IPS DF 6.9 (cell line): ENCODE results near the gene ARL15.
A peak's percentile ranks its signal among the peaks of the same experiment; 100 is the strongest.
"Not testable (repeated sequence)": the region's sequence is repeated elsewhere in the genome, so short reads cannot be mapped to it uniquely, and the experiment has no call there.

Source experiments
- DNase-seq: peaks from one replicate; pipeline ENCODE4 v3.0.0-alpha.2; 2013; ENCODE audit warnings: low read depth, low spot score
- H3K27ac ChIP-seq: one replicate; pipeline ENCODE4 v1.5.1; 2013; ENCODE audit warnings: low read length, control low read depth
- H3K27me3 ChIP-seq: 2 replicates; pipeline ENCODE4 v1.6.1; 2013; ENCODE audit warnings: mild to moderate bottlenecking, low read length; ENCODE audit not compliant: control insufficient read depth, insufficient read depth
- H3K36me3 ChIP-seq: 2 replicates; pipeline ENCODE4 v1.6.1; 2013; ENCODE audit warnings: low read length; ENCODE audit not compliant: control insufficient read depth, insufficient read depth
- H3K4me1 ChIP-seq: 2 replicates; pipeline ENCODE4 v1.6.1; 2013; ENCODE audit warnings: low read length; ENCODE audit not compliant: control insufficient read depth, insufficient read depth
- H3K4me3 ChIP-seq: 2 replicates; pipeline ENCODE4 v1.5.1; 2013; ENCODE audit warnings: mild to moderate bottlenecking, low read length
- H3K9me3 ChIP-seq: 2 replicates; pipeline ENCODE4 v1.6.1; 2013; ENCODE audit warnings: low read length, inconsistent platforms; ENCODE audit not compliant: control insufficient read depth, insufficient read depth
- WGBS: extraction: QIAGEN DNeasy Blood & Tissue Kit; methylation state at CpG from one replicate; pipeline ENCODE4 v1.1.7; 2013; ENCODE audit warnings: mixed read lengths, missing lambda C conversion rate; ENCODE audit not compliant: insufficient read length, insufficient coverage; 5-methylcytosine and 5-hydroxymethylcytosine counted together

Gene ARL15

GRCh38 chr5:54310433-54311175 lies at the start of gene ARL15:
ARL15 (minus strand) TSS chr5:54310573.
- Histone ChIP-seq H3K27me3 (no peaks in the 10 kb centered on the region), H3K36me3 (no peaks in the 10 kb centered on the region), H3K27ac (no peak within 1 kb of the TSS), H3K4me3 (peak within 1 kb of the TSS; percentile 88), H3K9me3 (no peaks in the 10 kb centered on the region), H3K4me1 (no peaks in the 10 kb centered on the region)
- WGBS: no CpG with 5 or more reads among the region's 50 CpGs
- DNase-seq: peak; percentile 83

GRCh38 chr5:54360089-54360488 lies 49.7 kb upstream of the ARL15 start:
- H3K9me3 ChIP-seq: no peaks in the 10 kb centered on the region
- no peak for DNase-seq
- WGBS: no CpG with 5 or more reads among the region's 5 CpGs
- no peak overlapping the region for H3K27ac ChIP-seq
- H3K4me3 ChIP-seq: no peak overlapping the region
- no peaks in the 10 kb centered on the region for H3K27me3 ChIP-seq
- no peaks in the 10 kb centered on the region for H3K4me1 ChIP-seq
- H3K36me3 ChIP-seq: no peaks in the 10 kb centered on the region

GRCh38 chr5:54357408-54358058 lies 47.2 kb upstream of the ARL15 start:
- DNase-seq: no peak
- H3K27ac ChIP-seq: no peak overlapping the region
- no peaks in the 10 kb centered on the region for H3K27me3 ChIP-seq
- no peaks in the 10 kb centered on the region for H3K36me3 ChIP-seq
- no CpG with 5 or more reads among the region's 4 CpGs for WGBS
- H3K4me1 ChIP-seq: no peaks in the 10 kb centered on the region
- H3K4me3 ChIP-seq: no peak overlapping the region
- no peaks in the 10 kb centered on the region; the same call in 1 of the 2 replicates for H3K9me3 ChIP-seq

GRCh38 chr5:54353933-54354564 lies 43.7 kb upstream of the ARL15 start:
- H3K27ac ChIP-seq, H3K4me3 ChIP-seq, H3K4me1 ChIP-seq, H3K9me3 ChIP-seq, H3K36me3 ChIP-seq, H3K27me3 ChIP-seq, DNase-seq: not testable (repeated sequence)

DNA sequence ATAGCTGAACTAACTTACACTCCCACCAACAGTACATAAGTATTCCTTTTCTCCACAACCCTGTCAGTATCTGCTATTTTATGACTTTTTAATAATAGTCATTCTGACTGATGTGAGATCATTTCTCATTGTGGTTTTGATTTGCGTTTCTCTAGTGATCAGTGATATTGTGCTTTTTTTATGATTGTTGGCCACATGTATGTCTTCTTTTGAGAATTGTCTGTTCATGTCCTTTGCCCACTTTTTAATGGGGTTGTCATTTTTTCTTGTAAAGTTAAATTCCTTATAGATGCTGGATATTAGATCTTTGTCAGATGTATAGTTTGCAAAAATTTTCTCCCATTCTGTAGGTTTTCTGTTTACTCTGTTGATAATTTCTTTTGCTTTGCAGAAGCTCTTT lies 42.2 kb upstream of the ARL15 start:
- not testable (repeated sequence) for H3K9me3 ChIP-seq

DNA sequence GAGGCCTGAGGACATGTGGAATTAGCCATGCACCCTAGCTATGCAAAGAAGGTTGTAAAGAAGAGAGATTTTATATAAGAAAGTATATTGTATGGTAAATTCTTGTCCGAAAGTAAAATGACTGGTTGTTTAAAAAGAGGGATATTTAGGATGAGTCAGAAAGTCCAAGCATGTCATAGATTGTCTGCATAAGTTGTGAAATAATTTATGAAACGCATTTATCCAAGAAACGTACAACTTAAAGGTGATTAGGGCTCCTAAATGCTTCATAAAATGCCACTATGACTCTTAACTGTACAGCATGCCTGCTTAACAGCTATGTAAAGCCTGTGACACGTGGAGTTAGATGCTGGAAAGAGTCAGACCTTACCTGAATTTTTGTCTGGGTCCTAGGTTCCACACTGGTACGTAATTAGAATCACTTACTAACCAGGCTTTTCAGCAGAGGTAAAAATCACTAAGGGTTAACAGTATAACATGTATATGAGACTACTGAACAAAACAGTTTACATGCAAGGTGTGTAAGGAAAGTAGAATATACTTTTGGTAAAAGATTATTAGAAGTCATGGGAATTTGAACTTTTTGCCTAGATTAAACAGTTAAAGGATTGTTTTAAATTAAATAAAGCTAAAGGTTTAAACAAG lies 37.0 kb upstream of the ARL15 start:
- Histone ChIP-seq H3K36me3 (no peaks in the 10 kb centered on the region), H3K4me1 (no peaks in the 10 kb centered on the region), H3K9me3 (no peaks in the 10 kb centered on the region), H3K27me3 (no peaks in the 10 kb centered on the region), H3K27ac (no peak overlapping the region), H3K4me3 (no peak overlapping the region)
- WGBS: 100% methylated on average over 1 of the region's 5 CpGs
- DNase-seq: no peak

More for the DNA sequence above, 42.2 kb upstream of the ARL15 start:
- not testable (repeated sequence) for DNase-seq, H3K36me3 ChIP-seq, H3K4me1 ChIP-seq, H3K4me3 ChIP-seq, H3K27me3 ChIP-seq, H3K27ac ChIP-seq
- no CpG with 5 or more reads among the region's 1 CpG for WGBS

DNA sequence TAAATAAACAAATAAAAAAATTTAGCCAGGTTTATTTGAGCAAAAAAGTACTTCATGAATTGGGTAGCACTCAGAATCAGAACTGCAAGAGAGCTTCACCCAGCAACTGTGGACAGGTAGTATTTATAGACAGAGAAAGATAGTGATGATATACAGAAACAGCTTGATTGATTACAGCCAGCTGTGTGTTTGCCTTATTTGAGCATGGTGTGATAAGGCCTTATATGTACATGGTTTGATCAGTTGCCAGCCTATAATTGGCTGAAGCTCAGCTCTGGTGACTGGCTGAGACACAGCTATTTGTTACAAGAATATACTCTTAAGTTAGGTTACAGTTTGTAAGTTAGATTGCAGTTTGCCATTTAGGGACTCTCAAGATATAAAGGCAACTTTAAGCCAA lies 34.3 kb upstream of the ARL15 start:
- Histone ChIP-seq H3K9me3 (no peaks in the 10 kb centered on the region), H3K36me3 (no peaks in the 10 kb centered on the region), H3K27me3 (no peaks in the 10 kb centered on the region), H3K4me1 (no peaks in the 10 kb centered on the region), H3K4me3 (no peak overlapping the region), H3K27ac (no peak overlapping the region)
- DNase-seq: no peak

- Histone ChIP-seq H3K9me3 (no peaks in the 10 kb centered on the region), H3K4me1 (no peaks in the 10 kb centered on the region), H3K27me3 (no peaks in the 10 kb centered on the region), H3K4me3 (no peak overlapping the region), H3K27ac (no peak overlapping the region), H3K36me3 (no peaks in the 10 kb centered on the region)
- DNase-seq: no peak
- no CpG with 5 or more reads among the region's 2 CpGs for WGBS
Observed at GRCh38 chr5:54341971-54342370, 31.6 kb upstream of the ARL15 start.

GRCh38 chr5:54337523-54337922 lies 27.1 kb upstream of the ARL15 start:
- Histone ChIP-seq H3K36me3 (no peaks in the 10 kb centered on the region), H3K4me1 (no peaks in the 10 kb centered on the region), H3K27me3 (no peaks in the 10 kb centered on the region), H3K4me3 (no peak overlapping the region), H3K9me3 (no peaks in the 10 kb centered on the region), H3K27ac (no peak overlapping the region)
- DNase-seq: no peak
- no CpG with 5 or more reads among the region's 4 CpGs for WGBS

GRCh38 chr5:54332720-54333119 lies 22.3 kb upstream of the ARL15 start:
- Histone ChIP-seq H3K27ac (no peak overlapping the region), H3K36me3 (no peaks in the 10 kb centered on the region), H3K27me3 (no peaks in the 10 kb centered on the region), H3K4me3 (no peak overlapping the region), H3K4me1 (no peaks in the 10 kb centered on the region), H3K9me3 (no peaks in the 10 kb centered on the region)
- DNase-seq: no peak
- no CpG with 5 or more reads among the region's 1 CpG for WGBS
